Caco-2 (cell line): ENCODE data around the gene VWA3B. TPM values are rescaled to one million over a fixed set of nuclear protein-coding genes. Genes with fewer than 3 reads are reported as not detected.

Experiments
- BruUV-seq: library from RNA; stranded (reverse); fragments of 400-500 nt; replicated peaks from 2 replicates; lab custom pipeline; 2021; lab: Mats Ljungman, UMichigan
- CTCF ChIA-PET: fragments of 300-600 bp; sonication (Branson Sonifier 250); formaldehyde crosslinking; loops from one replicate; lab custom pipeline; 2022; ENCODE audit warnings: antibody characterized with exemption; lab: Charles Lee
- POLR2A ChIA-PET: fragments of 300-600 bp; sonication (Branson Sonifier 250); formaldehyde crosslinking; loops from one replicate; lab custom pipeline; 2022; ENCODE audit warnings: antibody characterized with exemption; lab: Charles Lee
- DNase-seq, 2 experiments: peaks; one replicate each; pipeline versions ENCODE4 v3.0.0 to v3.0.0-alpha.2; 2020 to 2022
- H3K27me3 ChIP-seq: replicated peaks from 2 replicates; pipeline ENCODE4 v1.6.0; 2011; ENCODE audit warnings: low read length; ENCODE audit not compliant: control insufficient read depth, insufficient read depth
- H3K36me3 ChIP-seq: 2 replicates; pipeline ENCODE4 v1.5.1; 2011; ENCODE audit warnings: low read length; ENCODE audit not compliant: control insufficient read depth, insufficient read depth
- H3K4me1 ChIP-seq: fragments of 250-450 bp; sonication (Bioruptor Pico); 2 replicates; pipeline ENCODE4 v1.5.1; 2020; ENCODE audit warnings: mild to moderate bottlenecking
- H3K4me3 ChIP-seq: 2 replicates; pipeline ENCODE4 v1.5.1; 2011; ENCODE audit warnings: low read depth, mild to moderate bottlenecking, control low read depth, low read length
- H3K9me3 ChIP-seq: fragments of 250-450 bp; sonication (Bioruptor Pico); 2 replicates; pipeline ENCODE4 v1.5.1; 2020; ENCODE audit warnings: mild to moderate bottlenecking, moderate library complexity
- H3K27ac Mint-ChIP-seq: one replicate; pipeline ENCODE4 v1.8.0; 2022; ENCODE audit warnings: mixed read lengths; ENCODE audit not compliant: unreplicated experiment
- H3K27me3 Mint-ChIP-seq: one replicate; pipeline ENCODE4 v1.8.0; 2022; ENCODE audit warnings: mixed read lengths; ENCODE audit not compliant: insufficient read depth, unreplicated experiment
- H3K36me3 Mint-ChIP-seq: one replicate; pipeline ENCODE4 v1.8.0; 2022; ENCODE audit warnings: mild to moderate bottlenecking, mixed read lengths; ENCODE audit not compliant: insufficient read depth, unreplicated experiment
- H3K4me1 Mint-ChIP-seq: one replicate; pipeline ENCODE4 v1.8.0; 2022; ENCODE audit warnings: low read depth, mixed read lengths; ENCODE audit not compliant: unreplicated experiment
- H3K4me3 Mint-ChIP-seq: one replicate; pipeline ENCODE4 v1.8.0; 2022; ENCODE audit warnings: mild to moderate bottlenecking, moderate library complexity, mixed read lengths; ENCODE audit not compliant: unreplicated experiment
- H3K9me3 Mint-ChIP-seq: one replicate; pipeline ENCODE4 v1.8.0; 2022; ENCODE audit warnings: mixed read lengths; ENCODE audit not compliant: unreplicated experiment
- intact Hi-C: fragments of 100-400 bp; cut with micrococcal nuclease; formaldehyde crosslinking; loops from one replicate; pipeline ENCODE4 v1.10.0; 2022; ENCODE audit not compliant: unreplicated experiment
- total RNA-seq: library from RNA; stranded (reverse); gene quantifications from 2 replicates; pipeline ENCODE4 v1.2.3, GENCODE V29; 2022
- TF ChIP-seq, protein P1 (sequence below), 2 experiments: fragments of 200-600 bp in 1 of 2; IDR thresholded peaks; 1 replicate in 1 of 2; 2 replicates in 1 of 2; pipeline versions ENCODE4 v1.5.1 to v1.8.0; 2011 to 2022; ENCODE audit warnings: antibody characterized with exemption in 1 of 2, control low read depth in 1 of 2, inconsistent platforms in 1 of 2, low read depth in 1 of 2, low read length in 1 of 2, mild to moderate bottlenecking in 1 of 2, moderate library complexity in 1 of 2; ENCODE audit not compliant: insufficient read depth in 1 of 2, severe bottlenecking in 1 of 2, unreplicated experiment in 1 of 2

VWA3B gene
- total RNA-seq, 1 experiment from 2014 or later = not detected

DNA sequence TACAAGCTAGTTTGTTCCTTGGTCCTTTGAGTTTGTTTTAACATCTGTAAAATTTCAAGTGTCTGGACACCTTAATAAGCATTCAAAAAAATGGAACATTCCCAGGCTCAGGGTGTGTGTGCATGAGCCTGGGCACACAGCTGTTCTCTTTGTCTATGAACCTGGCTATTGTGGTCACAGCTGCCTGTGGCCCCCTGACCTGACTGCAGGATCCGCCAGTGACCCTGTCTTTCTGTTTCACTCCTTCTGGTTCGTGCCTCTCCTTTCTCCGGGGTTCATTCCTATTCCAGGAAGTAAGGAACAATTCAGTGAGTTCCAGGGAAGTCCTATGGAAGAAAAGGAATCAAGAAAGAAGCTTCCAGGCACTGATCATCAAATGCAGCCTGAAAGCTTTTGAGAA, 35.6 kb downstream of the VWA3B start:
- intact Hi-C loops = no loop called here

DNA sequence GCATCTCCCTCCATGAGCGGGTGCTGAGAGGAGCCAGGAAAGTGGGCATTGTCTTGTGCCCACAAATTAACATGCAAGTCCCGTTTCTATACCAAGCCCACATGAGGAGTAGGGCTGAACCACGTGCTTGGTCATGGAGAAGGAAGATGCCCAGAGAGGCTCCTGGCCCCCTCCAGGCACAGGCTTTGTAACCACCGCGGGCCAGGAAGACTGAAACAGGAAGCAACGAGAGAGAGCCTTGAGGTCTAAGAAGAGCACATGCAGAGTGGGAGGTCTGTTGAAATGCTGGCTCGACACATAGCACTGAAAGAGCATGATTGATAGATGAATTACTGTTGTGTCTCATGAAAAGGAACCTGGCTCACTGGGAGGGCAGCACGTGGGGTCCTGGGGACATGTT, 36.3 kb downstream of the VWA3B start:
- Mint-ChIP-seq H3K4me3 (no peak overlapping the region), H3K9me3 (no peaks in the 10 kb centered on the region), H3K27ac (no peak overlapping the region), H3K27me3 (peaks cover 7% of the 10 kb centered on the region), H3K4me1 (no peaks in the 10 kb centered on the region), H3K36me3 (no peaks in the 10 kb centered on the region)
- Histone ChIP-seq H3K27me3 (no peaks in the 10 kb centered on the region), H3K4me3 (no peak overlapping the region), H3K36me3 (no peaks in the 10 kb centered on the region), H3K9me3 (no peaks in the 10 kb centered on the region), H3K4me1 (no peaks in the 10 kb centered on the region)
- TF ChIP-seq, protein P1, sequence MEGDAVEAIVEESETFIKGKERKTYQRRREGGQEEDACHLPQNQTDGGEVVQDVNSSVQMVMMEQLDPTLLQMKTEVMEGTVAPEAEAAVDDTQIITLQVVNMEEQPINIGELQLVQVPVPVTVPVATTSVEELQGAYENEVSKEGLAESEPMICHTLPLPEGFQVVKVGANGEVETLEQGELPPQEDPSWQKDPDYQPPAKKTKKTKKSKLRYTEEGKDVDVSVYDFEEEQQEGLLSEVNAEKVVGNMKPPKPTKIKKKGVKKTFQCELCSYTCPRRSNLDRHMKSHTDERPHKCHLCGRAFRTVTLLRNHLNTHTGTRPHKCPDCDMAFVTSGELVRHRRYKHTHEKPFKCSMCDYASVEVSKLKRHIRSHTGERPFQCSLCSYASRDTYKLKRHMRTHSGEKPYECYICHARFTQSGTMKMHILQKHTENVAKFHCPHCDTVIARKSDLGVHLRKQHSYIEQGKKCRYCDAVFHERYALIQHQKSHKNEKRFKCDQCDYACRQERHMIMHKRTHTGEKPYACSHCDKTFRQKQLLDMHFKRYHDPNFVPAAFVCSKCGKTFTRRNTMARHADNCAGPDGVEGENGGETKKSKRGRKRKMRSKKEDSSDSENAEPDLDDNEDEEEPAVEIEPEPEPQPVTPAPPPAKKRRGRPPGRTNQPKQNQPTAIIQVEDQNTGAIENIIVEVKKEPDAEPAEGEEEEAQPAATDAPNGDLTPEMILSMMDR (IDR thresholded peaks at IDR 0.05; ENCODE audit: insufficient read depth in 1 of 2, low read depth in 1 of 2, low read length in 1 of 2, severe bottlenecking in 1 of 2, unreplicated experiment in 1 of 2) = no peak
- DNase-seq = no peak
- BruUV-seq = no TSS peak
- ChIA-PET POLR2A (no interaction called here), CTCF (no interaction called here)
- intact Hi-C loops = no loop called here

More for the DNA sequence above, 35.6 kb downstream of the VWA3B start:
- Mint-ChIP-seq H3K4me1 (no peaks in the 10 kb centered on the region), H3K27me3 (peaks cover 7% of the 10 kb centered on the region), H3K27ac (no peak overlapping the region), H3K4me3 (no peak overlapping the region), H3K9me3 (no peaks in the 10 kb centered on the region), H3K36me3 (no peaks in the 10 kb centered on the region)
- no peaks in the 10 kb centered on the region for H3K36me3 ChIP-seq
- no peaks in the 10 kb centered on the region for H3K9me3 ChIP-seq
- TF ChIP-seq, protein P1 (IDR thresholded peaks at IDR 0.05; ENCODE audit: insufficient read depth in 1 of 2, low read depth in 1 of 2, low read length in 1 of 2, severe bottlenecking in 1 of 2, unreplicated experiment in 1 of 2) = no peak
- ChIA-PET CTCF (no interaction called here), POLR2A (no interaction called here)
- H3K27me3 ChIP-seq = no peaks in the 10 kb centered on the region
- no peaks in the 10 kb centered on the region for H3K4me1 ChIP-seq
- no peak overlapping the region for H3K4me3 ChIP-seq
- no peak for DNase-seq
- no TSS peak for BruUV-seq

DNA sequence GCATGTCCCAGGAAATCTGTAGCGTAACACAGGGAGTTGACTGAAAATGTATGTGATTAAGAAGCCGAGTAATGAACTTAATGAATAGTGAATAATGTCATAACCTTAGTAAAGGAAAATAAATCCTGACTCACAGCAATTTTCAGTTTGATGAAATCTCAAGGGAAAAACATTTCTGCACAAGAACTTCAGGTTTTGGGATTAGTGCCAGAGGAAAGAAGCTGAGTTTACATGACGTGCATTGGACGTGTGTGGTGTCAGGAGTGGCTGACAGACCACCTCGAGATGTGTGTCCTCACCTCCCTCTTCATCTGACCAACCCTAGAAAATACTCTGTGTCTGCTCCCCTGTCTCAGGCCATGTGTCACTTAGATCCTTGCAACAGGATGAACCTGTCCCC, 39.1 kb downstream of the VWA3B start:
- CTCF ChIA-PET = no interaction called here

More for the DNA sequence above, 39.1 kb downstream of the VWA3B start:
- H3K9me3 ChIP-seq = peaks cover 5% of the 10 kb centered on the region; the same call in 1 of the 2 replicates
- H3K4me1 ChIP-seq = peaks cover 5% of the 10 kb centered on the region; the same call in 1 of the 2 replicates
- no TSS peak for BruUV-seq
- POLR2A ChIA-PET = no interaction called here
- TF ChIP-seq, protein P1 (IDR thresholded peaks at IDR 0.05; ENCODE audit: insufficient read depth in 1 of 2, low read depth in 1 of 2, low read length in 1 of 2, severe bottlenecking in 1 of 2, unreplicated experiment in 1 of 2) = no peak
- no peaks in the 10 kb centered on the region for H3K27me3 ChIP-seq
- Mint-ChIP-seq H3K27me3 (no peaks in the 10 kb centered on the region), H3K27ac (no peak overlapping the region), H3K36me3 (no peaks in the 10 kb centered on the region), H3K4me3 (no peak overlapping the region), H3K9me3 (peaks cover 9% of the 10 kb centered on the region), H3K4me1 (peaks cover 5% of the 10 kb centered on the region)
- H3K36me3 ChIP-seq = no peaks in the 10 kb centered on the region
- intact Hi-C loops = no loop called here
- DNase-seq = no peak
- H3K4me3 ChIP-seq = no peak overlapping the region
